ENCODE results near the gene USF1.

Gene USF1

GRCh38 chr1:161088587-161089110 lies 42.9 kb upstream of the USF1 start:
- Histone ChIP-seq H3K4me3 (ENCODE audit: insufficient read depth, low read depth, low read length, poor library complexity, severe bottlenecking) (no peak overlapping the region), H3K9me3 (ENCODE audit: control insufficient read depth, low read length) (no peaks in the 10 kb centered on the region), H3K36me3 (ENCODE audit: control insufficient read depth, insufficient read depth, low read length) (no peaks in the 10 kb centered on the region), H3K27ac (ENCODE audit: insufficient read depth, low read length, poor library complexity, severe bottlenecking) (no peak overlapping the region), H3K4me1 (ENCODE audit: control insufficient read depth, insufficient read depth, low read length, poor library complexity, severe bottlenecking) (no peaks in the 10 kb centered on the region), H3K27me3 (replicated peaks; ENCODE audit: control insufficient read depth, insufficient read depth, low read length, poor library complexity, severe bottlenecking) (no peaks in the 10 kb centered on the region)
- no peak for DNase-seq

- Histone ChIP-seq H3K4me3 (ENCODE audit: insufficient read depth, low read depth, low read length, poor library complexity, severe bottlenecking) (no peak overlapping the region), H3K9me3 (ENCODE audit: control insufficient read depth, low read length) (no peaks in the 10 kb centered on the region), H3K27me3 (replicated peaks; ENCODE audit: control insufficient read depth, insufficient read depth, low read length, poor library complexity, severe bottlenecking) (no peaks in the 10 kb centered on the region), H3K4me1 (ENCODE audit: control insufficient read depth, insufficient read depth, low read length, poor library complexity, severe bottlenecking) (no peaks in the 10 kb centered on the region), H3K27ac (ENCODE audit: insufficient read depth, low read length, poor library complexity, severe bottlenecking) (no peak overlapping the region), H3K36me3 (ENCODE audit: control insufficient read depth, insufficient read depth, low read length) (no peaks in the 10 kb centered on the region)
- DNase-seq = no peak
Observed at GRCh38 chr1:161086457-161086856, 40.7 kb upstream of the USF1 start.

- Histone ChIP-seq H3K27me3 (replicated peaks; ENCODE audit: control insufficient read depth, insufficient read depth, low read length, poor library complexity, severe bottlenecking) (no peaks in the 10 kb centered on the region), H3K4me1 (ENCODE audit: control insufficient read depth, insufficient read depth, low read length, poor library complexity, severe bottlenecking) (no peaks in the 10 kb centered on the region), H3K27ac (ENCODE audit: insufficient read depth, low read length, poor library complexity, severe bottlenecking) (no peak overlapping the region), H3K4me3 (ENCODE audit: insufficient read depth, low read depth, low read length, poor library complexity, severe bottlenecking) (no peak overlapping the region), H3K36me3 (ENCODE audit: control insufficient read depth, insufficient read depth, low read length) (no peaks in the 10 kb centered on the region), H3K9me3 (ENCODE audit: control insufficient read depth, low read length) (no peaks in the 10 kb centered on the region)
- DNase-seq = no peak
Observed at GRCh38 chr1:161085165-161085564, 39.4 kb upstream of the USF1 start.

GRCh38 chr1:161084597-161084988 lies 38.8 kb upstream of the USF1 start:
- no peaks in the 10 kb centered on the region for H3K36me3 ChIP-seq (ENCODE audit: control insufficient read depth, insufficient read depth, low read length)
- no peaks in the 10 kb centered on the region for H3K4me1 ChIP-seq (ENCODE audit: control insufficient read depth, insufficient read depth, low read length, poor library complexity, severe bottlenecking)
- H3K27ac ChIP-seq (ENCODE audit: insufficient read depth, low read length, poor library complexity, severe bottlenecking) = no peak overlapping the region
- H3K9me3 ChIP-seq (ENCODE audit: control insufficient read depth, low read length) = no peaks in the 10 kb centered on the region
- no peak for DNase-seq
- no peak overlapping the region for H3K4me3 ChIP-seq (ENCODE audit: insufficient read depth, low read depth, low read length, poor library complexity, severe bottlenecking)
- H3K27me3 ChIP-seq (replicated peaks; ENCODE audit: control insufficient read depth, insufficient read depth, low read length, poor library complexity, severe bottlenecking) = no peaks in the 10 kb centered on the region

- Histone ChIP-seq H3K9me3 (ENCODE audit: control insufficient read depth, low read length) (no peaks in the 10 kb centered on the region), H3K27ac (ENCODE audit: insufficient read depth, low read length, poor library complexity, severe bottlenecking) (no peak overlapping the region), H3K27me3 (replicated peaks; ENCODE audit: control insufficient read depth, insufficient read depth, low read length, poor library complexity, severe bottlenecking) (no peaks in the 10 kb centered on the region), H3K4me1 (ENCODE audit: control insufficient read depth, insufficient read depth, low read length, poor library complexity, severe bottlenecking) (no peaks in the 10 kb centered on the region), H3K36me3 (ENCODE audit: control insufficient read depth, insufficient read depth, low read length) (no peaks in the 10 kb centered on the region), H3K4me3 (ENCODE audit: insufficient read depth, low read depth, low read length, poor library complexity, severe bottlenecking) (no peak overlapping the region)
- no peak for DNase-seq
Observed at GRCh38 chr1:161083748-161084596, 38.2 kb upstream of the USF1 start.

- Histone ChIP-seq H3K9me3 (ENCODE audit: control insufficient read depth, low read length) (no peaks in the 10 kb centered on the region), H3K27ac (ENCODE audit: insufficient read depth, low read length, poor library complexity, severe bottlenecking) (no peak overlapping the region), H3K27me3 (replicated peaks; ENCODE audit: control insufficient read depth, insufficient read depth, low read length, poor library complexity, severe bottlenecking) (no peaks in the 10 kb centered on the region), H3K4me3 (ENCODE audit: insufficient read depth, low read depth, low read length, poor library complexity, severe bottlenecking) (no peak overlapping the region), H3K36me3 (ENCODE audit: control insufficient read depth, insufficient read depth, low read length) (no peaks in the 10 kb centered on the region), H3K4me1 (ENCODE audit: control insufficient read depth, insufficient read depth, low read length, poor library complexity, severe bottlenecking) (no peaks in the 10 kb centered on the region)
- no peak for DNase-seq
Observed at GRCh38 chr1:161082996-161083747, 37.4 kb upstream of the USF1 start.

- no peak overlapping the region for H3K4me3 ChIP-seq (ENCODE audit: insufficient read depth, low read depth, low read length, poor library complexity, severe bottlenecking)
- H3K36me3 ChIP-seq (ENCODE audit: control insufficient read depth, insufficient read depth, low read length) = no peaks in the 10 kb centered on the region
- DNase-seq = no peak
- H3K27ac ChIP-seq (ENCODE audit: insufficient read depth, low read length, poor library complexity, severe bottlenecking) = no peak overlapping the region
- H3K9me3 ChIP-seq (ENCODE audit: control insufficient read depth, low read length) = no peaks in the 10 kb centered on the region
- no peaks in the 10 kb centered on the region for H3K4me1 ChIP-seq (ENCODE audit: control insufficient read depth, insufficient read depth, low read length, poor library complexity, severe bottlenecking)
- no peaks in the 10 kb centered on the region for H3K27me3 ChIP-seq (replicated peaks; ENCODE audit: control insufficient read depth, insufficient read depth, low read length, poor library complexity, severe bottlenecking)
Observed at GRCh38 chr1:161082483-161082882, 36.7 kb upstream of the USF1 start.

GRCh38 chr1:161081519-161081918 lies 35.7 kb upstream of the USF1 start:
- DNase-seq = no peak
- Histone ChIP-seq H3K4me3 (ENCODE audit: insufficient read depth, low read depth, low read length, poor library complexity, severe bottlenecking) (no peak overlapping the region), H3K27ac (ENCODE audit: insufficient read depth, low read length, poor library complexity, severe bottlenecking) (no peak overlapping the region), H3K4me1 (ENCODE audit: control insufficient read depth, insufficient read depth, low read length, poor library complexity, severe bottlenecking) (no peaks in the 10 kb centered on the region), H3K9me3 (ENCODE audit: control insufficient read depth, low read length) (no peaks in the 10 kb centered on the region), H3K36me3 (ENCODE audit: control insufficient read depth, insufficient read depth, low read length) (no peaks in the 10 kb centered on the region), H3K27me3 (replicated peaks; ENCODE audit: control insufficient read depth, insufficient read depth, low read length, poor library complexity, severe bottlenecking) (no peaks in the 10 kb centered on the region)

- H3K4me1 ChIP-seq (ENCODE audit: control insufficient read depth, insufficient read depth, low read length, poor library complexity, severe bottlenecking) = no peaks in the 10 kb centered on the region
- no peak overlapping the region for H3K4me3 ChIP-seq (ENCODE audit: insufficient read depth, low read depth, low read length, poor library complexity, severe bottlenecking)
- H3K36me3 ChIP-seq (ENCODE audit: control insufficient read depth, insufficient read depth, low read length) = no peaks in the 10 kb centered on the region
- DNase-seq = no peak
- H3K27ac ChIP-seq (ENCODE audit: insufficient read depth, low read length, poor library complexity, severe bottlenecking) = no peak overlapping the region
- no peaks in the 10 kb centered on the region for H3K27me3 ChIP-seq (replicated peaks; ENCODE audit: control insufficient read depth, insufficient read depth, low read length, poor library complexity, severe bottlenecking)
- no peaks in the 10 kb centered on the region for H3K9me3 ChIP-seq (ENCODE audit: control insufficient read depth, low read length)
Observed at GRCh38 chr1:161080441-161081405, 34.9 kb upstream of the USF1 start.
